GM21723 (cell line): ENCODE data around the gene SLC7A7.
"Not testable (repeated sequence)": the region's sequence is repeated elsewhere in the genome, so short reads cannot be mapped to it uniquely, and the experiment has no call there.

ENCODE experiments used
- ATAC-seq: cut with Tn5 transposase; IDR thresholded peaks from one replicate; pipeline ENCODE4 v1.9.1; 2021; ENCODE audit warnings: mild to moderate bottlenecking, moderate library complexity; ENCODE audit not compliant: unreplicated experiment

The SLC7A7 gene

GRCh38 chr14:22814941-22815713, at the start of gene SLC7A7:
SLC7A7 (minus strand) TSS chr14:22815435; CDS start chr14:22813398, 2,037 bp downstream.
- no peak for ATAC-seq

- ATAC-seq: no peak
Observed at GRCh38 chr14:22864979-22865378, 49.7 kb upstream of the SLC7A7 start.

- ATAC-seq: no peak
Observed at GRCh38 chr14:22861651-22862050, 46.4 kb upstream of the SLC7A7 start.

- ATAC-seq: not testable (repeated sequence)
Observed at GRCh38 chr14:22860377-22860776, 45.1 kb upstream of the SLC7A7 start.

- no peak for ATAC-seq
Observed at GRCh38 chr14:22856428-22856827, 41.2 kb upstream of the SLC7A7 start.

GRCh38 chr14:22854963-22855724, 39.9 kb upstream of the SLC7A7 start:
- ATAC-seq: no peak

- not testable (repeated sequence) for ATAC-seq
Observed at GRCh38 chr14:22854296-22854695, 39.1 kb upstream of the SLC7A7 start.

GRCh38 chr14:22852940-22853767, 37.9 kb upstream of the SLC7A7 start:
- peak; percentile 83 for ATAC-seq

GRCh38 chr14:22852599-22852939, 37.3 kb upstream of the SLC7A7 start:
- ATAC-seq: no peak

GRCh38 chr14:22852178-22852577, 36.9 kb upstream of the SLC7A7 start:
- ATAC-seq: not testable (repeated sequence)

- ATAC-seq: no peak
Observed at GRCh38 chr14:22850944-22851764, 35.9 kb upstream of the SLC7A7 start.

GRCh38 chr14:22849212-22849819, 34.1 kb upstream of the SLC7A7 start:
- ATAC-seq: no peak

GRCh38 chr14:22848351-22849164, 33.3 kb upstream of the SLC7A7 start:
- ATAC-seq: no peak

GRCh38 chr14:22847661-22848341, 32.6 kb upstream of the SLC7A7 start:
- no peak for ATAC-seq

- no peak for ATAC-seq
Observed at GRCh38 chr14:22846811-22847307, 31.6 kb upstream of the SLC7A7 start.

GRCh38 chr14:22845821-22846625, 30.8 kb upstream of the SLC7A7 start:
- no peak for ATAC-seq

- ATAC-seq: no peak
Observed at GRCh38 chr14:22845103-22845394, 29.8 kb upstream of the SLC7A7 start.
